ENCODE results near the gene NBEA.

Gene NBEA

DNA sequence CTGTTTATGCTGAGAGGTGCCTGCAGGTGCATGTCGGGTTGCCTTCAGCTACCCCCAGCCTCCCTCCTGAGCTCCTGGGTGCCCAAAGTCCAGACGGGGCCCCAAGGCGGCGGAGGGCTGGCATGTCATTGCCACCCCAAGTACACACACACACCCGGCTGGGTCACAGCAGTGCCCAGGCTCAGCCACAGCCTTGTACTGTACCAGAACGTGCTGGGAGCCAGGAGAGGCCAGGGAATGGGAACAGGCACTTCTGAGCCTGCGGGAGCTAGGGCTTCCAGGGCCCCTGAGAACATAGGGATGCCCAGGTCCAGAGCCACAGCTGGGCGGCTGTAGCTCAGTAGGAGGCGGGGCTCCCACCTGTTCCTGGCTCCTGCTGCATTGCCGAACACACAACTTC is 585.4 kb downstream of the NBEA start:
- TF ChIP-seq, protein P1, sequence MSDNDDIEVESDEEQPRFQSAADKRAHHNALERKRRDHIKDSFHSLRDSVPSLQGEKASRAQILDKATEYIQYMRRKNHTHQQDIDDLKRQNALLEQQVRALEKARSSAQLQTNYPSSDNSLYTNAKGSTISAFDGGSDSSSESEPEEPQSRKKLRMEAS (IDR thresholded peaks at IDR 0.05): no peak
- TF ChIP-seq, protein P2, sequence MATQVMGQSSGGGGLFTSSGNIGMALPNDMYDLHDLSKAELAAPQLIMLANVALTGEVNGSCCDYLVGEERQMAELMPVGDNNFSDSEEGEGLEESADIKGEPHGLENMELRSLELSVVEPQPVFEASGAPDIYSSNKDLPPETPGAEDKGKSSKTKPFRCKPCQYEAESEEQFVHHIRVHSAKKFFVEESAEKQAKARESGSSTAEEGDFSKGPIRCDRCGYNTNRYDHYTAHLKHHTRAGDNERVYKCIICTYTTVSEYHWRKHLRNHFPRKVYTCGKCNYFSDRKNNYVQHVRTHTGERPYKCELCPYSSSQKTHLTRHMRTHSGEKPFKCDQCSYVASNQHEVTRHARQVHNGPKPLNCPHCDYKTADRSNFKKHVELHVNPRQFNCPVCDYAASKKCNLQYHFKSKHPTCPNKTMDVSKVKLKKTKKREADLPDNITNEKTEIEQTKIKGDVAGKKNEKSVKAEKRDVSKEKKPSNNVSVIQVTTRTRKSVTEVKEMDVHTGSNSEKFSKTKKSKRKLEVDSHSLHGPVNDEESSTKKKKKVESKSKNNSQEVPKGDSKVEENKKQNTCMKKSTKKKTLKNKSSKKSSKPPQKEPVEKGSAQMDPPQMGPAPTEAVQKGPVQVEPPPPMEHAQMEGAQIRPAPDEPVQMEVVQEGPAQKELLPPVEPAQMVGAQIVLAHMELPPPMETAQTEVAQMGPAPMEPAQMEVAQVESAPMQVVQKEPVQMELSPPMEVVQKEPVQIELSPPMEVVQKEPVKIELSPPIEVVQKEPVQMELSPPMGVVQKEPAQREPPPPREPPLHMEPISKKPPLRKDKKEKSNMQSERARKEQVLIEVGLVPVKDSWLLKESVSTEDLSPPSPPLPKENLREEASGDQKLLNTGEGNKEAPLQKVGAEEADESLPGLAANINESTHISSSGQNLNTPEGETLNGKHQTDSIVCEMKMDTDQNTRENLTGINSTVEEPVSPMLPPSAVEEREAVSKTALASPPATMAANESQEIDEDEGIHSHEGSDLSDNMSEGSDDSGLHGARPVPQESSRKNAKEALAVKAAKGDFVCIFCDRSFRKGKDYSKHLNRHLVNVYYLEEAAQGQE (IDR thresholded peaks at IDR 0.05; ENCODE audit: low read depth): no peak
- TF ChIP-seq RAD21 (IDR thresholded peaks at IDR 0.05; ENCODE audit: low read depth) (no peak), TEAD4 (IDR thresholded peaks at IDR 0.05) (no peak), YY1 (IDR thresholded peaks at IDR 0.05; ENCODE audit: low read depth) (no peak), CEBPB (IDR thresholded peaks at IDR 0.05) (no peak), NFIC (IDR thresholded peaks at IDR 0.05) (no peak), TCF12 (IDR thresholded peaks at IDR 0.05; ENCODE audit: low read depth) (no peak), ZBTB7A (IDR thresholded peaks at IDR 0.05; ENCODE audit: low read depth) (no peak), EGR1 (IDR thresholded peaks at IDR 0.05) (no peak), EP300 (IDR thresholded peaks at IDR 0.05; ENCODE audit: borderline replicate concordance) (no peak), FOXM1 (IDR thresholded peaks at IDR 0.05; ENCODE audit: borderline replicate concordance, low read depth) (no peak)
- TF ChIP-seq, protein P3, sequence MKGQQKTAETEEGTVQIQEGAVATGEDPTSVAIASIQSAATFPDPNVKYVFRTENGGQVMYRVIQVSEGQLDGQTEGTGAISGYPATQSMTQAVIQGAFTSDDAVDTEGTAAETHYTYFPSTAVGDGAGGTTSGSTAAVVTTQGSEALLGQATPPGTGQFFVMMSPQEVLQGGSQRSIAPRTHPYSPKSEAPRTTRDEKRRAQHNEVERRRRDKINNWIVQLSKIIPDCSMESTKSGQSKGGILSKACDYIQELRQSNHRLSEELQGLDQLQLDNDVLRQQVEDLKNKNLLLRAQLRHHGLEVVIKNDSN (IDR thresholded peaks at IDR 0.05): no peak

DNA sequence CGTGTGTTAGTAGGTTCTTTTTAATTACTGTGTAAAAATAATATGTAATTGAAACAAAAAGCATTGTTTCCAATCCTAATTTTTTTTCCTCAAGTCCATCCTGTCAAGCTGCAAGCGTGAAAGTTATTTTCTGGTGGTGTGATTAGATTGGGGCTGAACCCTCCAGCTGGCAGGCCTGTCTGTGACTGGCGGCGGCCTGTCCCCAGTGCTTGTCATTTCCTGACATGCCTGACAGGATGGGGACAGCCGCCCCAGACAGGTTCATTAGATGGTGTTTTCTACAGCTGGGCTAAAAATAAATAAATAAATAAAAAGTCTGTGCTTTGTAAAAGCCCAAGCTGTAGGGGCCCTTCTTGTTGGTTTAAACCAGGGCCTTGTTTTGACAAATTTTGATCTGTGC is 588.1 kb downstream of the NBEA start:
- no peak for TF ChIP-seq CREB1 (IDR thresholded peaks at IDR 0.05; ENCODE audit: low read depth)
- TF ChIP-seq YY1 (IDR thresholded peaks at IDR 0.05; ENCODE audit: low read depth): no peak
- TF ChIP-seq TEAD4 (IDR thresholded peaks at IDR 0.05): no peak
- no peak for TF ChIP-seq TCF12 (IDR thresholded peaks at IDR 0.05; ENCODE audit: low read depth)
- TF ChIP-seq, protein P3 (IDR thresholded peaks at IDR 0.05): no peak
- TF ChIP-seq TAF1 (IDR thresholded peaks at IDR 0.05; ENCODE audit: low read depth): no peak
- no peak for TF ChIP-seq ZBTB7A (IDR thresholded peaks at IDR 0.05; ENCODE audit: low read depth)
- TF ChIP-seq EGR1 (IDR thresholded peaks at IDR 0.05): no peak
- no peak for TF ChIP-seq FOXM1 (IDR thresholded peaks at IDR 0.05; ENCODE audit: borderline replicate concordance, low read depth)
- TF ChIP-seq CEBPB (IDR thresholded peaks at IDR 0.05): no peak
- TF ChIP-seq, protein P1 (IDR thresholded peaks at IDR 0.05): no peak
- TF ChIP-seq EP300 (IDR thresholded peaks at IDR 0.05; ENCODE audit: borderline replicate concordance): no peak
- no peak for TF ChIP-seq RAD21 (IDR thresholded peaks at IDR 0.05; ENCODE audit: low read depth)
- TF ChIP-seq, protein P2 (IDR thresholded peaks at IDR 0.05; ENCODE audit: low read depth): no peak
- TF ChIP-seq NFIC (IDR thresholded peaks at IDR 0.05): no peak

DNA sequence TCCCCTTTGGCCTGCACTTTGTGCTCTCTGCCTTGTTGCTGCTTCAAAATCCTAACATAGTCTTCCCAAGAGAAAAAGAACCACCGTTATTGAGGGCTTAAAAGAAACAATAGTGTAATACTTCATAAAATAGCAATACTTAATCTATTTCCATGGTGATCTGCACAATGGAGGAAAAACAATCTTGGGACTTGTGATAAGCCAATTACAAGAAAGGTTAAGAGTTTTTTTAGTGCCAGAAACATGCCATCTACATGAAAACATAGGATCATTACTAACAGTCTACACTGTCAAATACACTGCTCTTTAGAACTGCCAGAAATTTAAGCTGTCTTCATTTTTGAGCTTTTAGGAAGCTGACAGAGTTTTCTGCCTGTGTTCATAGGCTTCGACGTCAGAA is 588.5 kb downstream of the NBEA start:
- TF ChIP-seq TEAD4 (IDR thresholded peaks at IDR 0.05): no peak

DNA sequence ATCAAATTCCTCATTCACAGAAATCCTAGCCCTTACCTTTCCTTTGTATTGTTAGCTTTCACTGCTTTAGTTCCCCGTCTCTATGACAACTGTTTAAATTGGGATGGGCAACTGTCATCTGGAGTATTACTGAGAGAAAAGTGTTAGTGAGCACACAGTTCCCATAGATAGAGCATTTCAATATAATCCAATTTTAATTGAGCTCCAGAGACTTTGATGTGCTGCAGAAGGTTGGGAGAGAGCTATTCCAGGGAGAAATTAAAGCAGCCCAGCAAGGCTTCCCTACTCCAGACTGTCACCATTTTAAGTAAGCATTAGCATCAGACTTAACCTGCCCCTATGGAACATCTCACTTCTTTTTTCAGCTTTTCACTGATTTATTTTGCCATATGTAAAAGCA is 589.5 kb downstream of the NBEA start:
- no peak for TF ChIP-seq TAF1 (IDR thresholded peaks at IDR 0.05; ENCODE audit: low read depth)
- TF ChIP-seq, protein P2 (IDR thresholded peaks at IDR 0.05; ENCODE audit: low read depth): no peak
- TF ChIP-seq, protein P3 (IDR thresholded peaks at IDR 0.05): no peak
- TF ChIP-seq, protein P1 (IDR thresholded peaks at IDR 0.05): no peak

DNA sequence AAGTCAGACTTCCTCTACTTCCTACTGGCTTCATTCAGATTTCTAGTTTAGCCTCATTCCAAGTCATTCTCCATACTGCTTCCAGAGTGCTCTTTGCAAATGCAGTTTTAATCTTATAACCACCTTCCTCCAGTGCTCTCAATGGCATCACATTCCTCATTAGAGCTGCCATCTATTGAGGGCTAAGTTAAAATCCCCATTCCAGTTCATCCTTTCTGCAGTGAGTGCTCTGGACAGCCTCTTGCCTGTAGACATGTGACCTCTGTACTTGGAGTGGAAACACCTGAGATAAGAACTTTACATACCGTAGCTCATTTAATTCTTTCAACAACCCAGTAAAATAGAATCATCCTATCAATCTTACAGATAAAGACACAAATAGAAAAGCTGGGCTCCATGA is 592.3 kb downstream of the NBEA start:
- TF ChIP-seq TEAD4 (IDR thresholded peaks at IDR 0.05) (no peak), TCF12 (IDR thresholded peaks at IDR 0.05; ENCODE audit: low read depth) (no peak)

Data from Ishikawa (cell line).